Measurements from ENCODE around the gene MAP7. TPM values are rescaled to one million over a fixed set of nuclear protein-coding genes. Genes with fewer than 3 reads are reported as not detected.

MAP7 gene
- total and polyA plus RNA-seq, 4 donors = 3.2 to 17.5 (median 8.3) TPM

DNA sequence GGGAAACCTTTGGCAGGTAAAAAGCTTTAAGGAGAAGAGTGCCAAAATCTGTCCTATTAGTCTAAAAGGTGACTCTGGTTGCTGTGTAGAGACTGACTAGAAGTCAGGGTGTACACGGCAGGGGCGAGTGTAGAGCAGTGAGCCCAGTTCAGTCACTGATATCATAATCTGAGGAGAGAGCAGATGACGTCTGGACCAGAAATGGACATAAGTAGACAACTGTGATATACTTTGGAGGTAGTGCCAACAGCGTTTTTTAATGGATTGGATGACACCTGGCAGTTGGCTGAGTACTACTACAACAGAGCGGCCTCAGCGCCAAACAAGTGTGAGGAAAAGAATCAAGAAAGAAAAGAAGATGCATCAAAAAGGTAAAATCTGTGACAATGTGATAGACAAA, 76.0 kb downstream of the MAP7 start:
- TF ChIP-seq REST (IDR thresholded peaks at IDR 0.05) (no peak), EGR1 (IDR thresholded peaks at IDR 0.05; ENCODE audit: low read depth in 2 of 2) (no peak), HNF4G (IDR thresholded peaks at IDR 0.05) (no peak), HNF4A (conservative IDR thresholded peaks at IDR 0.05) (no peak), YY1 (IDR thresholded peaks at IDR 0.05) (no peak), MAX (IDR thresholded peaks at IDR 0.05) (no peak), GABPA (IDR thresholded peaks at IDR 0.05 in 1 of 2, conservative IDR thresholded peaks at IDR 0.05 in 1 of 2) (no peak), JUND (IDR thresholded peaks at IDR 0.05) (no peak), FOXA1 (IDR thresholded peaks at IDR 0.05) (no peak), SP1 (IDR thresholded peaks at IDR 0.05) (no peak)
- TF ChIP-seq, protein P1, sequence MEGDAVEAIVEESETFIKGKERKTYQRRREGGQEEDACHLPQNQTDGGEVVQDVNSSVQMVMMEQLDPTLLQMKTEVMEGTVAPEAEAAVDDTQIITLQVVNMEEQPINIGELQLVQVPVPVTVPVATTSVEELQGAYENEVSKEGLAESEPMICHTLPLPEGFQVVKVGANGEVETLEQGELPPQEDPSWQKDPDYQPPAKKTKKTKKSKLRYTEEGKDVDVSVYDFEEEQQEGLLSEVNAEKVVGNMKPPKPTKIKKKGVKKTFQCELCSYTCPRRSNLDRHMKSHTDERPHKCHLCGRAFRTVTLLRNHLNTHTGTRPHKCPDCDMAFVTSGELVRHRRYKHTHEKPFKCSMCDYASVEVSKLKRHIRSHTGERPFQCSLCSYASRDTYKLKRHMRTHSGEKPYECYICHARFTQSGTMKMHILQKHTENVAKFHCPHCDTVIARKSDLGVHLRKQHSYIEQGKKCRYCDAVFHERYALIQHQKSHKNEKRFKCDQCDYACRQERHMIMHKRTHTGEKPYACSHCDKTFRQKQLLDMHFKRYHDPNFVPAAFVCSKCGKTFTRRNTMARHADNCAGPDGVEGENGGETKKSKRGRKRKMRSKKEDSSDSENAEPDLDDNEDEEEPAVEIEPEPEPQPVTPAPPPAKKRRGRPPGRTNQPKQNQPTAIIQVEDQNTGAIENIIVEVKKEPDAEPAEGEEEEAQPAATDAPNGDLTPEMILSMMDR (IDR thresholded peaks at IDR 0.05; ENCODE audit: low read depth, low read length, missing input control) = no peak
- TF ChIP-seq, protein P2, sequence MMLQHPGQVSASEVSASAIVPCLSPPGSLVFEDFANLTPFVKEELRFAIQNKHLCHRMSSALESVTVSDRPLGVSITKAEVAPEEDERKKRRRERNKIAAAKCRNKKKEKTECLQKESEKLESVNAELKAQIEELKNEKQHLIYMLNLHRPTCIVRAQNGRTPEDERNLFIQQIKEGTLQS (IDR thresholded peaks at IDR 0.05) = no peak
- Histone ChIP-seq H3K27ac (ENCODE audit: low read depth in 1 of 2, low read length in 2 of 2) (no peak overlapping the region), H3K36me3 (ENCODE audit: control insufficient read depth in 4 of 4, insufficient read depth in 3 of 4, low read depth in 1 of 4, low read length in 3 of 4) (no peaks in the 10 kb centered on the region), H3K9ac (ENCODE audit: low read depth in 1 of 2, low read length in 2 of 2) (no peak overlapping the region), H3K4me3 (ENCODE audit: low read depth in 1 of 3, low read length in 3 of 3) (no peak overlapping the region), H3K27me3 (ENCODE audit: control insufficient read depth in 4 of 4, insufficient read depth in 4 of 4, low read length in 3 of 4) (no peaks in the 10 kb centered on the region), H3K4me1 (ENCODE audit: control insufficient read depth in 4 of 4, insufficient read depth in 4 of 4, low read length in 3 of 4) (peaks cover 0 to 16% (median 6%) of the 10 kb centered on the region in 4 donors), H3K9me3 (ENCODE audit: control insufficient read depth in 4 of 4, low read length in 3 of 4) (no peaks in the 10 kb centered on the region)
- WGBS = 95% methylated on average over 6 of the region's 6 CpGs
- no peak for DNase-seq (ENCODE audit: low spot score)

DNA sequence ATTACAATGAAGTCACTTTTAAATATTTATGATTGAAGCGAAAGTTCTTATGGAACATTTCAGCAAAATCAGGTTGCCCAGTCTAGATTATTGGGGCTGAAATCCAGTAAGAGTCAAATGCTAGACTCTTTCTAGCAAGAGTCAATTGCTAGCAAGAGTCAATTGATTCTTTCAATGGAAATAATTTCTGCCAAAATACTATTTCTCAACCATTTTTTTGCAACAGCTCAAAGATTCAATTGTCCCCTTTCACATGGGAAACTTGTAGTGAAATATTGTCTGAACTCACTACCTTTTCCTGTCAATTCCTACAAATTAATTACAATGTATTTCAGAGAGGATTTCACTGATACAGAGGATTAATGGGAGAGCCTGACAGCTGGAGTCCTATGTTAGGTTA, 78.3 kb downstream of the MAP7 start:
- Histone ChIP-seq H3K27me3 (ENCODE audit: control insufficient read depth in 4 of 4, insufficient read depth in 4 of 4, low read length in 3 of 4) (no peaks in the 10 kb centered on the region), H3K9me3 (ENCODE audit: control insufficient read depth in 4 of 4, low read length in 3 of 4) (no peaks in the 10 kb centered on the region), H3K4me1 (ENCODE audit: control insufficient read depth in 4 of 4, insufficient read depth in 4 of 4, low read length in 3 of 4) (peaks cover 0 to 16% (median 7%) of the 10 kb centered on the region in 4 donors), H3K4me3 (ENCODE audit: low read depth in 1 of 3, low read length in 3 of 3) (no peak overlapping the region), H3K27ac (ENCODE audit: low read depth in 1 of 2, low read length in 2 of 2) (no peak overlapping the region), H3K36me3 (ENCODE audit: control insufficient read depth in 4 of 4, insufficient read depth in 3 of 4, low read depth in 1 of 4, low read length in 3 of 4) (no peaks in the 10 kb centered on the region), H3K9ac (ENCODE audit: low read depth in 1 of 2, low read length in 2 of 2) (no peak overlapping the region)
- no peak for DNase-seq (ENCODE audit: low spot score)
- 93% methylated on average over 1 of the region's 1 CpG for WGBS
- no peak for TF ChIP-seq FOXA2 (IDR thresholded peaks at IDR 0.05)
- peak; percentile 10 to 21 for TF ChIP-seq RAD21 (IDR thresholded peaks at IDR 0.05)
- no peak for TF ChIP-seq SP1 (IDR thresholded peaks at IDR 0.05)
- TF ChIP-seq TAF1 (conservative IDR thresholded peaks at IDR 0.05) = no peak
- TF ChIP-seq HNF4G (IDR thresholded peaks at IDR 0.05) = no peak
- TF ChIP-seq, protein P1 (IDR thresholded peaks at IDR 0.05; ENCODE audit: low read depth, low read length, missing input control) = no peak
- peak in 1 of 2 donors; percentile 44 for TF ChIP-seq EGR1 (IDR thresholded peaks at IDR 0.05; ENCODE audit: low read depth in 2 of 2)
- TF ChIP-seq NR2F2 (IDR thresholded peaks at IDR 0.05) = no peak
- TF ChIP-seq, protein P3, sequence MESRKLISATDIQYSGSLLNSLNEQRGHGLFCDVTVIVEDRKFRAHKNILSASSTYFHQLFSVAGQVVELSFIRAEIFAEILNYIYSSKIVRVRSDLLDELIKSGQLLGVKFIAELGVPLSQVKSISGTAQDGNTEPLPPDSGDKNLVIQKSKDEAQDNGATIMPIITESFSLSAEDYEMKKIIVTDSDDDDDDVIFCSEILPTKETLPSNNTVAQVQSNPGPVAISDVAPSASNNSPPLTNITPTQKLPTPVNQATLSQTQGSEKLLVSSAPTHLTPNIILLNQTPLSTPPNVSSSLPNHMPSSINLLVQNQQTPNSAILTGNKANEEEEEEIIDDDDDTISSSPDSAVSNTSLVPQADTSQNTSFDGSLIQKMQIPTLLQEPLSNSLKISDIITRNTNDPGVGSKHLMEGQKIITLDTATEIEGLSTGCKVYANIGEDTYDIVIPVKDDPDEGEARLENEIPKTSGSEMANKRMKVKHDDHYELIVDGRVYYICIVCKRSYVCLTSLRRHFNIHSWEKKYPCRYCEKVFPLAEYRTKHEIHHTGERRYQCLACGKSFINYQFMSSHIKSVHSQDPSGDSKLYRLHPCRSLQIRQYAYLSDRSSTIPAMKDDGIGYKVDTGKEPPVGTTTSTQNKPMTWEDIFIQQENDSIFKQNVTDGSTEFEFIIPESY (IDR thresholded peaks at IDR 0.05) = peak; percentile 46
- TF ChIP-seq, protein P2 (IDR thresholded peaks at IDR 0.05) = no peak
- peak in 1 of 2 donors; percentile 70 for TF ChIP-seq RXRA (IDR thresholded peaks at IDR 0.05)
- TF ChIP-seq JUND (IDR thresholded peaks at IDR 0.05) = peak in 1 of 2 donors; percentile 36
- TF ChIP-seq YY1 (IDR thresholded peaks at IDR 0.05) = no peak
- no peak for TF ChIP-seq GABPA (IDR thresholded peaks at IDR 0.05 in 1 of 2, conservative IDR thresholded peaks at IDR 0.05 in 1 of 2)
- peak; percentile 60 to 73 for TF ChIP-seq HNF4A (conservative IDR thresholded peaks at IDR 0.05)
- no peak for TF ChIP-seq FOXA1 (IDR thresholded peaks at IDR 0.05)
